Erythroblast (primary cell): Measurements from ENCODE around the gene FGD4.

Experiments used
- GATA1 ChIP-seq: IDR thresholded peaks from 2 replicates; pipeline ENCODE4 v1.6.1; 2011; ENCODE audit warnings: low read depth, mild to moderate bottlenecking, control low read depth, low read length, moderate library complexity
- POLR2A ChIP-seq: IDR thresholded peaks from 2 replicates; pipeline ENCODE4 v1.6.1; 2011; ENCODE audit warnings: mild to moderate bottlenecking, low read length

DNA sequence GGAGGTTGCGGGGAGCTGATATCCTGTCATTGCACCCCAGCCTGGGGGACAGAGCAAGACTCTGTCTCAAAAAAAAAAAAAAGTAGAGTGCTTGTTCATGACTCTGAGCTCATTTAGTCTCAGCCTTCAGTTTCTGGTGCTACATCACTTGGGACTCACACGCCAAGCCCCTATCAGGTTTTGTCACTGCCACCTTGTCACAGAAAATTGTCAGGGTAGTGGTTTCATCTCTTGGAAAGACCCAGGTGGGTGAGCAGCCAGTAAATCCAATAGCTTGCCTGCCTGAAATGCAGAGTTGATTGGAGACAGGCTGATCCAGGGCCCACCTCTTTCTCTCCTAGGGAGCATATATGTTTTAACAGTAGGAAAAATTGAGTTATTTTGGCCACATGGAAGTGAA lies 113.0 kb downstream of the FGD4 start:
- TF ChIP-seq POLR2A: no peak
- no peak for TF ChIP-seq GATA1
